PFSK-1 (cell line): ENCODE measurements around the gene EPB42.

Source experiments
- FOXP2 ChIP-seq: optimal IDR thresholded peaks from 2 replicates; pipeline ENCODE3; 2011; ENCODE audit warnings: borderline replicate concordance, control low read depth, inconsistent platforms; ENCODE audit not compliant: insufficient read depth; ENCODE audit errors: extremely low read length, extremely low read depth
- POLR2AphosphoS5 ChIP-seq: IDR thresholded peaks from 2 replicates; pipeline ENCODE4 v1.6.1; 2012; ENCODE audit warnings: low read depth, mild to moderate bottlenecking, control low read depth, low read length, moderate library complexity
- SIN3A ChIP-seq: IDR thresholded peaks from 2 replicates; pipeline ENCODE4 v1.6.1; 2012; ENCODE audit warnings: mild to moderate bottlenecking, low read length, moderate library complexity, borderline replicate concordance; ENCODE audit not compliant: insufficient read depth
- TAF1 ChIP-seq: IDR thresholded peaks from 2 replicates; pipeline ENCODE4 v1.6.1; 2012; ENCODE audit warnings: low read length, control low read depth, borderline replicate concordance; ENCODE audit not compliant: insufficient read depth
- TF ChIP-seq, protein P1 (sequence below), 2 experiments: IDR thresholded peaks; 2 replicates each; pipeline versions ENCODE4 v1.6.1 to v1.8.0; 2011 to 2012; ENCODE audit warnings: low read depth in 2 of 2, low read length in 2 of 2, control low read depth in 1 of 2, inconsistent platforms in 1 of 2, mild to moderate bottlenecking in 1 of 2, moderate library complexity in 1 of 2; ENCODE audit not compliant: insufficient read depth in 1 of 2

Gene EPB42

DNA sequence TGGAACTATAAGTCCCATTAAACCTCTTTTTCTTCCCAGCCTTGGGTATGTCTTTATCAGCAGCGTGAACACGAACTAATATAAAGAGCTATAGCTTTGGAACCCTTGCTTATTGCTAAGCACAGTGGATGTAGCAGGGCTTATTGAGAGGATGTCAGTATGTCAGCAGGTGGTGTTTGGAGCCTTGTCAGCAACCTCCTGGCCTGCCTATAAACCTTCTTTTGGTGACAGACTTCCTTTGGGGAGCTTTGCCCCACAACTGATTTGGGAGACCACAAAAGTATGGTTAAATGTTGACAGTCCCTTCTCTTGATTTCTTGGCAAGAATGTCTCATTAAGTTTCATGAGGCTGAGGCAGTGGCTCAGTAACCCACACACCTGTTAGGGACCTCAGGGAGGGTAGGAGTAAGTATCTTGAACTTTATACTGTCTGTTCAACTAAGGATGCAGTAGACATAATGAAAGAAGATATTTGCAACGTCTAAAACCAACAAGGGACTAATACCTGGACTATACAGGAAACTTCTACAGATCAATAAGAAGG lies 20.8 kb downstream of the EPB42 start:
- TF ChIP-seq, protein P1, sequence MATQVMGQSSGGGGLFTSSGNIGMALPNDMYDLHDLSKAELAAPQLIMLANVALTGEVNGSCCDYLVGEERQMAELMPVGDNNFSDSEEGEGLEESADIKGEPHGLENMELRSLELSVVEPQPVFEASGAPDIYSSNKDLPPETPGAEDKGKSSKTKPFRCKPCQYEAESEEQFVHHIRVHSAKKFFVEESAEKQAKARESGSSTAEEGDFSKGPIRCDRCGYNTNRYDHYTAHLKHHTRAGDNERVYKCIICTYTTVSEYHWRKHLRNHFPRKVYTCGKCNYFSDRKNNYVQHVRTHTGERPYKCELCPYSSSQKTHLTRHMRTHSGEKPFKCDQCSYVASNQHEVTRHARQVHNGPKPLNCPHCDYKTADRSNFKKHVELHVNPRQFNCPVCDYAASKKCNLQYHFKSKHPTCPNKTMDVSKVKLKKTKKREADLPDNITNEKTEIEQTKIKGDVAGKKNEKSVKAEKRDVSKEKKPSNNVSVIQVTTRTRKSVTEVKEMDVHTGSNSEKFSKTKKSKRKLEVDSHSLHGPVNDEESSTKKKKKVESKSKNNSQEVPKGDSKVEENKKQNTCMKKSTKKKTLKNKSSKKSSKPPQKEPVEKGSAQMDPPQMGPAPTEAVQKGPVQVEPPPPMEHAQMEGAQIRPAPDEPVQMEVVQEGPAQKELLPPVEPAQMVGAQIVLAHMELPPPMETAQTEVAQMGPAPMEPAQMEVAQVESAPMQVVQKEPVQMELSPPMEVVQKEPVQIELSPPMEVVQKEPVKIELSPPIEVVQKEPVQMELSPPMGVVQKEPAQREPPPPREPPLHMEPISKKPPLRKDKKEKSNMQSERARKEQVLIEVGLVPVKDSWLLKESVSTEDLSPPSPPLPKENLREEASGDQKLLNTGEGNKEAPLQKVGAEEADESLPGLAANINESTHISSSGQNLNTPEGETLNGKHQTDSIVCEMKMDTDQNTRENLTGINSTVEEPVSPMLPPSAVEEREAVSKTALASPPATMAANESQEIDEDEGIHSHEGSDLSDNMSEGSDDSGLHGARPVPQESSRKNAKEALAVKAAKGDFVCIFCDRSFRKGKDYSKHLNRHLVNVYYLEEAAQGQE (IDR thresholded peaks at IDR 0.05; ENCODE audit: insufficient read depth in 1 of 2, low read depth in 2 of 2, low read length in 2 of 2): no peak

GRCh38 chr15:43198992-43199391 lies 21.8 kb downstream of the EPB42 start:
- TF ChIP-seq TAF1 (no peak), FOXP2 (no peak), SIN3A (no peak)

DNA sequence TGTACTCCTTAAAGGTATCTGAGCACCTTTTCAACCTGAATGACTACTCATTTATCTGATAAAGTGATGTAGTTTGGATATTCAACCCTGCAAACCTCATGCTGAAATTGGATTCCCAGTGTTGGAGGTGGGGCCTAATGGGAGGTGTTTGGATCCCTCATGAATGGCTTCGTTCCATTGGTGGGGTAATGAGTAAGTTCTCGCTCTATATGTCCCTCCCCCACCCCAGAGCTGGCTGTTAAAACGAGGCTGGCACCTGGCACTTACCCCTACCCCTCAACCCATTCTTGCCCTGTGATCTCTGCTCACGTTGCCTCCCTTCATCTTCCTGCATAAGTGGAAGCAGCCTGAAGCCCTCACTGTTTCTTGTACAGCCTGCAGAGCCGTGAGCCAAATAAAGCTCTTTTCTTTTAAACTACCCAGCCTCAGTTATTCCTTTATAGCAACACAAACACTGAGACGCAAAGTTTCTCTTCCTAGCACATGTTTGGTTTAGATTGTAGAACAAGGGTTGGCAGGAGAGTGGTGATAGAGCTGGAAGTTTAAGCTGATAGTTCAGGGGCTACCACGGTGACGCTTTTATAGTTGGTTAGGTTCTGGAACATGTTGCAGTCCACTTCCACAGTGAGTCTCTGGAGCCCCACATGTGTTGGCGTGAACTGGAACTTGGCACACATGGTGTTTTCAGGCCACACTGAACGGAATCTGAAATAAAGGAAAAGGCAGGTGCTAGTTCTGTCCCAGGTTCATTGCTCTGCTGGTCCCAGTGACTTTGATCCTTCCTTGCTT lies 23.9 kb downstream of the EPB42 start:
- TF ChIP-seq SIN3A (no peak), FOXP2 (no peak), TAF1 (no peak), POLR2AphosphoS5 (no peak)
- TF ChIP-seq, protein P1 (IDR thresholded peaks at IDR 0.05; ENCODE audit: insufficient read depth in 1 of 2, low read depth in 2 of 2, low read length in 2 of 2): no peak

GRCh38 chr15:43194795-43195194 lies 26.0 kb downstream of the EPB42 start:
- TF ChIP-seq SIN3A (no peak), FOXP2 (no peak), TAF1 (no peak), POLR2AphosphoS5 (no peak)
- TF ChIP-seq, protein P1 (IDR thresholded peaks at IDR 0.05; ENCODE audit: insufficient read depth in 1 of 2, low read depth in 2 of 2, low read length in 2 of 2): no peak

- no peak for TF ChIP-seq POLR2AphosphoS5
- TF ChIP-seq, protein P1 (IDR thresholded peaks at IDR 0.05; ENCODE audit: insufficient read depth in 1 of 2, low read depth in 2 of 2, low read length in 2 of 2): no peak
- no peak for TF ChIP-seq FOXP2
- no peak for TF ChIP-seq TAF1
- no peak for TF ChIP-seq SIN3A
Observed at GRCh38 chr15:43193710-43194109, 27.1 kb downstream of the EPB42 start.
